Esophagus squamous epithelium (tissue), 4 donors: ENCODE results near the gene DCTN3.

Source experiments
- CTCF ChIP-seq, 6 experiments: fragments of 450-650 bp in 4 of 6; fragments of 200-600 bp in 2 of 6; sonication (generic) in 2 of 6; IDR thresholded peaks; one replicate each; pipeline ENCODE4 v1.5.1; 2016 to 2019; ENCODE audit warnings: antibody characterized with exemption in 6 of 6, mild to moderate bottlenecking in 4 of 6, moderate library complexity in 4 of 6
- POLR2A ChIP-seq, 4 donors: fragments of 450-650 bp; IDR thresholded peaks; one replicate each; pipeline ENCODE4 v1.6.1; 2017; ENCODE audit warnings: antibody characterized with exemption in 4 of 4, mild to moderate bottlenecking in 4 of 4, moderate library complexity in 3 of 4

GRCh38 chr9:34638138-34638445 lies 17.8 kb upstream of the DCTN3 start:
- TF ChIP-seq CTCF (IDR thresholded peaks at IDR 0.05): no peak
- no peak for TF ChIP-seq POLR2A (IDR thresholded peaks at IDR 0.05)
